GM19372 (cell line): Measurements from ENCODE around the gene BBIP1.

ENCODE experiments used
- ATAC-seq: cut with Tn5 transposase; IDR thresholded peaks from one replicate; pipeline ENCODE4 v1.9.1; 2021; ENCODE audit warnings: mild to moderate bottlenecking, low read depth, moderate library complexity; ENCODE audit not compliant: unreplicated experiment

The BBIP1 gene

DNA sequence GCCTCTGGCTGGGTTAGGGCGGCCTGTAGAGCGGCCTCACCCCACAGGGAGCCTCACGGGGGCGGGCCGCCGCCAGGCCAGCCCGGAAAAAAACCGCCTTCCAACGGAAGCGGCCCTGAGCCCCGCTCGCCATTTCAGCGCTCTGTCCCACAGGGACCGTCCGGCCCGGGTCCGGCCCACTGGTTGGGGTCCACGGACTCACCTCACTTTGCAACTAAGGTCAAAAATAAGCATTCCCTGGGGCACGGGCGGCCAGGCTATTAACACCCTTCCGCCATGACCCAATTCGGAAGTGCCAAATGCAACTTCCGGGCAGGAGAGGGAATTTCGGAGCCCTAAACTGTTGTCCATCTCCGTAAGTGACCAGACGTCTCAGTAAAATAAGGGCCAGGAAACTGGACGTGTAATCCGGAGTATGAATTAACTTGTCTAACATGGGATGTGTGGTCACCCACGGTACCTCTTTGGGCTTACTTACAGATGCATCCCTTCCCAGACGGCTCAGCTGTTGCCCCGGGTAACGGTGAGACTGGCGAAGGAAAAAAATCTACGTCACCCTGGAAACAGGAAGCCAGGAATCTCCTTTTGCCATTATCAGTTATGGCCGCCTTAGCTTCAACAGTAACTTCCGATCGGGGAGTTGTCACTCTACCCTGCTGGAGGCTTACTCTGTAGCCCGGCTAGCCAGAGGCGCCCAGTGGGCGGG, at the start of gene BBIP1:
TSS of gene BBIP1 (minus strand) at position 538 of the 706 bp plus-strand sequence. CDS start 1,023 bp downstream, outside the sequence.
- peak; percentile 76 for ATAC-seq

DNA sequence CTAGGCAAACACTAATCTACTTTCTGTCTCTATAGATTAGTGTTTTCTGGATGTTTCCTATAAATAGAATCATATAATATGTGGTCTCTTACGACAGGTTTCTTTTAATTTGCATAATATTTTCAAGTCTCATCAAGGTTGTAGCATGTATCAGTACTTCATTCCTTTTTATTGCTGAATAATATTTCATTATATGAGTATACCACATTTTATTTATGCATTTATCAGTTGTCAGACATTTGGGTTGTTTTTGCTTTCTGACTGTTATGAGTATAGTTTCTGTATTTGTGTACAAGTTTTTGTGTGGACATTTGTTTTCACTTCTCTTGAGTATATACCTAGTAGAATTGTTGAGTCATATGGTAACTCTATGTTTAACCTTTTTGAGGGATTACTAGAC, 48.7 kb upstream of the BBIP1 start:
- no peak for ATAC-seq

DNA sequence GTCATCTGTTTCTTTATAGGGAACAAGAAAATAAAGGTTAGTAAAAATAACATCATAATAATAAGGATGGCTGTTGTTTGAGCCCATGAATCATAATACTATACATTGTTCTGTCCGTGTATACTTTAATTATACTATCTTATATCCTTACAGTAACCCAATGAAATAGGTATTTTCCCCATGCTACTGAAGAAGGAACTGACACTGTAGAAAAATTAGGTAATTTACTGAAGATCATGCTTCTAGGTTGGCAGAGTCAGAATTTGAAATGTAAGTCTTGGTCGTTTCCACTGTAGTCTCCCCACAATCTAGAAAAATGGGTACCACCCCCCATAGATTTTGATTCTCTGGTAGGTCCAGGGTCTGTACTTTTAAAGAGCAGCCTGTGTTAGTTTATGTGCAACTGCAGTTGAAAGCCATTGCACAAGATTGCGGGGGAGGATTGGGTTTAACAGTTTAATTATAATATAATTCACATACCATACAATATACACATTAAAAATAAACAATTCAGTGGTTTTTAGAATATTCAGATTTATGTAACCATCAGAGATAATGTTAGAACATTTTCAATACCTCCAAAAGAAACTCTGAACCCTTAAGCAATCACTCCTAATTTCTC, 48.1 kb upstream of the BBIP1 start:
- peak; percentile 54 for ATAC-seq

- ATAC-seq, result no peak
These were observed 47.2 kb upstream of the BBIP1 start for GRCh38 chr10:110966146-110966545.

GRCh38 chr10:110965216-110965615, 46.2 kb upstream of the BBIP1 start:
- no peak for ATAC-seq

- ATAC-seq, result no peak
These were observed 45.7 kb upstream of the BBIP1 start for GRCh38 chr10:110964681-110965080.

GRCh38 chr10:110963162-110963561, 44.2 kb upstream of the BBIP1 start:
- ATAC-seq, result no peak

- no peak for ATAC-seq
These were observed 43.5 kb upstream of the BBIP1 start for GRCh38 chr10:110962443-110962842.

GRCh38 chr10:110960333-110960712, 41.3 kb upstream of the BBIP1 start:
- no peak for ATAC-seq

DNA sequence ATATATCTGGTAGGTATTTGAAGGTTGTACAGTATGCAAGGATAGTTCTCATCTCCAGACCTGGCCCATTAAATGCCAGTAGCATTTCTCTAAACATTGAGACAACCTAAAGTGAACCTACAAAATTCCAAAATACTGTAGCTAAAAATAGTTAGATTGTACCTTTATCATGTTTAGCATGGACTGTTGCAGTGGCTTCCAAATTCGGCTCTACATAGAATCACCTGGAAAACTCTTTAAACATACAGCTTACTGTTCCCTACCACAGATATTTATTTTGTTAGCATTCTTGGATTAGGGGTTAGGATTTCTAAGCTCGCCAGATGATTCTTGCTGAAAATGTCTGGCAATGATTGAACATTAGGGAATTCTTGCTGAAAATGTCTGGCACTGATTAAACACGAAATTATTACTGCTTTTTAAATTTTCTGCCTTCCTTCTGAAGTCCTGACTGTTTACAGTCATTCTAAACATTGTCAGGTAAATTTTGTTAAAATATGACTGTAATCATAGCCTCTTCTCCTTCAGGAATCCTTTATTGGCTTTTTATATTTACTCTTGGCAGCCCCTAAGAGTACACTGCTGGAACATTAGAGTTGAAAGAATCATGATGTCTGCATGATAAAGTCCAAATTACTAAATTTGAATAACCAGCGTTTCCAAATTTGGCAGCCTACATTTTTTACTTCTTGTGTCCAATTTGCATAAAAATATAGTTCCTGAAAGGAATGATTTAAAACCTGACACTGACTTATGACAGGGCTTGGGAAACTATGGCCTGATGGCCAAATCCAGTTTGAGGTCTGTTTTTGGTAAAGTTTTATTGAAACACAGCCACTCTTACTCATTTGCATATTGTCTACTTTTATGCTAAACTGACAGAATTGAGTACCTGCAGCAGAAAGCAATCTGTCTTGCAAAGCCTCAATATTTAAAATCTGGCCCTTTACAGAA, 40.7 kb upstream of the BBIP1 start:
- no peak for ATAC-seq

GRCh38 chr10:110957606-110958005, 38.6 kb upstream of the BBIP1 start:
- ATAC-seq, result no peak

GRCh38 chr10:110951381-110951780, 32.4 kb upstream of the BBIP1 start:
- ATAC-seq, result no peak

DNA sequence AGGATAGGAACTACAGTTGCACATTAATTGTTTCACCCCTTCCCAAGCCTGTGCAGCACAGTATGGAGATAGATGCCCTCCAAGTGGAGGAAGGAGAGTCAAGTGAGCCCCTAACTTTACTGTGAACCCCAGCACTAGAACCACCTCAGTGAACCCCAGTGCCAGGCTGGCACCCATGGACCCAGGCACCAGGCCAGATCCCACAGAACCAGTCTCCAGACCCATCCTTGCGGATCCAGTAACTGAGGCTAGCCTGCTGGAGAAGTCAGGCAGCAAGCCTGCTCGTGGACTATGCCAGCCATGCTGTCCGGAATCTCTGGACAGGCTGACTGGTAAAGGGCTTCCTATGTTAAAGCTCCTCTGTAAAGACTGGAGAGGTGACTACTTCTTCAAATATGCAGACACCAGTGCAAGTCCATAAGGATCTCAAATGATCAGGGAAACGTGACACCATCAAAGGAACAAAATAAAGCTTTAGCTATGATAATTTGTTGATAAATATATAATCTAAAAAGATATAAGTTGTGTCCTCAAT, 28.1 kb upstream of the BBIP1 start:
- no peak for ATAC-seq

- ATAC-seq, result no peak
These were observed 27.5 kb upstream of the BBIP1 start for GRCh38 chr10:110946496-110946895.

DNA sequence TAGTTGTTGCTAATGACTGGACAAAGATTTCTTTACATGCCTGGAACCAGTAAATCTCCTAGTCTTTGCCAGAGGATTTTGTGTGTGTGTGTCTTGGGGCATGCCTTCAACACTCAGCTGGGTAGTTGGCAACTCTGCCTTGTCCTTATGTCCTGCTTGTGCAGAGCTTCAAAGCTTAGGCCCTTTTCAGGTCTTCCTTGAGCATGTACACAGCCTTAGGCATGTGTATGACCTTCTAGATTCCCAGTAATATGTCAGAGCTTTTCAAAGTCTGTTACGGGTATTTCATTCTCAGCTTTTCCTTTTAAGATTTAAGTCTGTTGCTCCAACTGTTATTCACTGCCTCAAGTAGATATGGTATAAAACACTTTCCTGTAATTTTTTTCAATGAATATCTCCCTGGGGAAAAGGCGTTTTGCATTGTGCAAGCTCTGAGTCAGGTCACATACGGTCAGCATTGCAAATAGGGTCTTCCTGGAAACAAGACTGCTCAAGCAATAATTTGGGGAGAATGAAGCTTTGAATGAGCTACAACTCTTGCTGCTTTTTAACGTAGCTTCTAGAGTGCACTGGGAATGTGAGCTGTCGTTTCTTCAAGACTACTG, 25.9 kb upstream of the BBIP1 start:
- no peak for ATAC-seq

DNA sequence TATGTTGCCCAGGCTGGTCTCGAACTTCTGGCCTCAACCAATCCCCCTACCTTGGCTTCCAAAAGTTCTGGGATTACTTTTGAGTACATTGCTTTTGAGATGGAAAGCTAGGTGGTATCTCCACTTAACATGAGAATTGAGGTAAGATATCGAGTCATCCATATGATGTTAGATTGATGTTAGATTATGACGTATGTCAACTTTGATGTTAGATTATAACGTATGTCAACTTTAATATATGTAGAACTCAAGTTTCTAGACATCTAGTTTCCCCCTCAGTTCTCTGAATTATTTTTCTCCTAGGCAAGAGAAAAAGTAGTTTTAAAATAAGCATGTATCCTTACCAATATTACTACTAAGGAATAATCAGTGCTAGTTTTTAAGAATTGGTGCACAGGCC, 20.4 kb upstream of the BBIP1 start:
- ATAC-seq, result no peak

DNA sequence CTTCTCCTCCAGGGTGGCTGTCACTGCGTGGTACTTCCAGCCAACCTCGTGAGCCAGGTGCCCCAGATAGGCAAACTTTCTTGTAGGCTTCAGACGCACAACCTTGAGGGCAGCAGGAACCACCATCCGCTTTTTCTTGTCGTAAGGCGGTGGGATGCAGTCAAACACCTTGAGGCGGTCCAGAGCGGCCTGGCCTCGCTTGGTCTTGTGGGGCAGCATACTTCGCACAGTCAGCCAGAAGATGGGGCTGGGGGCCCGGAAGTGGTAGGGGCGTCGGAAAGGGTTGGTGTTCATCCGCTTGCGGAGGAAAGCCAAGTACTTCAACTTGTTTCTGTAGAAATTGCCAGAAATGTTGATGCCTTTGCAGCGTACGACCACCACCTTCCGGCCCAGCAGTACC, 17.8 kb upstream of the BBIP1 start:
- no peak for ATAC-seq

DNA sequence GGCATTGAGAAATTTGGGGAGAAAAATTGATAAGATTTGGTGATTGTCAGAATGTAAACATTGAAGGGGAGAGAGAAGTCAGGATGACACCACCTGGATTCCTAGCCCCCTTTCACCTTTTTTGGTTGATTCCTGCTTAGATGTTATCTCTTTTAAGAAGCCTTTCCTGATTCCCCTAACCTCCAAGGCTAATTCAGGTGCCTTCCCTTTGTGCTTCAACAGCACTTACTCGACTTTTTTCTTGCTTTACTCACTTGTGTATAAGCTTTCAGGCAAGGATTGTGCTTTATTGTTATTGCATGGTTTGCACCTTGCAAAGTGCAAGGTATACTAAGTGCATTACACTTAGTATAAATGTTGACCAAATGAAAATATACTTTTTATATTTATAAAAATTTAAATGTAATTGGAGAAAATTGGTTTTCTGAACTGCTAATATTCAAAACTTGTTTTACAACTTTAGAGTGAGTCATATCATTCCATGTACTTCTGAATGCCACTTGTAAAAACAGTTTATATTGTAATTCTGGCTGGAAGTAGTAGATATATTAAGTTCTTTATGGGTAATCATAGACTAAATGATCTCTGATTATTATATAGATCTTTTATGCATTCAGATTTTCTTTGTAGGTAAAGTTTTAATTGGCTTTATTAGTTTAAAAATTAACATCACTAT, 13.7 kb upstream of the BBIP1 start:
- ATAC-seq, result no peak

DNA sequence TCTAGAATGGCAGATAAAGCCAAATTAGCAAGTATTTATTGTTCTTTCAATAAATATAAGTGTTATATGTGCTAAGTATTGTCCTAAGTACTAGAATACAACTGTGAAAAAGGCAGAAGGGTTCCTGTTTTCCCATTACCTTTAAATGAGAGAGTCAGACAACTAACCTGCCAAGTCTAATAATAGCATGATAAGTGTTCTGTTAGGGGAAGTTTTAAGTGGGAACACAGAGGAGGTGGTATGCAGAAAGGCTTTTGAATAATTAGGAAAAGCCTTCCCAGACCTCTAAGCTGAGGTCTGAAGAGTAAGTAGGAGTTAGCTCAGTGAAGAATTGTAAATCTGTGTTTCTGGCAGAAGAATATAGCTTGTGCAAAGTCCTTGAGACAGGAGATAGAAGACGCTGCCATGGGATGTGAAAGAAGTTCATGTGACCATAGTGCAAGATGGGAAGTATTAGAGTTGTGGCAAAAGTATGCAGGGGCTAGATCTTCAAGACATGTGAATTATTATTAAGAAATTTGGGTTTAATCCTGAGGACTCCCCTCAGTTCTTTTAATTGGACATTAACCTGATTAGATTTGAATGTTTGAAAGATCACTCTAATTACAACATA, 12.9 kb upstream of the BBIP1 start:
- ATAC-seq, result no peak

- ATAC-seq, result no peak
These were observed 8.5 kb upstream of the BBIP1 start for GRCh38 chr10:110927461-110927860.
